NCI-H1417 (cell line): ENCODE results near the gene RAD1.

ENCODE experiments used
- DNase-seq, 3 experiments: peaks; one replicate each; lab custom pipeline; 2025; lab: John Stamatoyannopoulos, UW

RAD1 gene

DNA sequence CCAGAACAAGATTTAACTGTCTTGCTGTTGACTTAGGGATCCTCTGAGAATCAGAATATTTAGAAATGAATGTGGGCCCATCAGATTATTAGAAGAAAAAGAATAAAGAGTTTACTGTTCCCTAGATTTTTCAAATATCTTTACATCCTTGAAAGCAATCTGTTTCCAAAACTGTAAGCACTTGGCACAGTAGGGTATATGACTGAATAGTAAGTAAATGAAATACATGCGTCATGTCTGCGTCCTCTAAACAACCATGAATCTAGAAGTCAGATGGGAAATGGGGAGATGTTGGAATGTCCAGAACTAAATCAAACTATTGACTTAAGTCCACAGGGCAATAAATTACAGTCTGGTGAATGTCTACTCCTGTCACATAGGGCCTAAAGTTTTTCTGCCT lies 50.2 kb downstream of the RAD1 start:
- no peak for DNase-seq

DNA sequence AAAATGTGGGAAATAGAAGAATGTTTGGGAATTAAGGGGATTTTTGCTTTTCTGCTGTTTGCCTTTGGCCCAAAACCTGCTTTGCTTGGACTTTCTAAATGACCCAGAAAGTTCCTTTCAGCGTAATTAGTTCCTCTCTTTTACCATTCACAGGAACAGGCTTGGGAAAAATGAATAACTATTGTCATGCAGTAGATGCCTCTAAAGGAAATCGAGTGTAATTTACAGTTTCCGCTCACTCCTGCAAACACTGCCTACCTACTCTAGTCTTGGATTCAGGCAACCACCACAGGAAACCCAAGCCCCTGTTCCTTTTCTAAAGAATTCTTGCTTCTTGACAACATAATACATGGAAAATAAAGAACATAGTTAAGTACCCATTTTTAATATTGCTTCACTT lies 51.4 kb downstream of the RAD1 start:
- no peak for DNase-seq

DNA sequence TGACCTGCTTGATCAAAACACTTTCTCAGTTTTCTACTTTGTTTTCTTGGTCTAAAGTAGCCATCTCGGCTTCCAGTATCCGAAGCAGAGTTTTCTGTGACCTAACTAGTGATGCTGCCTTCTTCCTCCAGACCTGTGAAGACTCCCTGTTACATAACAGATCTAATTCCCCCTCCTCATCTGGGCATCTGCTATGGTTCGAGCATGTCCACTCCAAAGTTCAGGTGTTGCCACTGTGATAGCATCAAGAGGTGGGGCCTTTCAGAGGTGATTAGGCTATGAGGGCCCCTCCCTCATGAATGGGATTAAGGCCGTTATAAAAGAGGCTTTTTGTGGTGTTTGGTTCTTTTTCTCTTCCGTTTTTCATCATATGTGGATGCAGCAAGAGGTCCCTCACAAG lies 56.1 kb downstream of the RAD1 start:
- DNase-seq, result no peak

DNA sequence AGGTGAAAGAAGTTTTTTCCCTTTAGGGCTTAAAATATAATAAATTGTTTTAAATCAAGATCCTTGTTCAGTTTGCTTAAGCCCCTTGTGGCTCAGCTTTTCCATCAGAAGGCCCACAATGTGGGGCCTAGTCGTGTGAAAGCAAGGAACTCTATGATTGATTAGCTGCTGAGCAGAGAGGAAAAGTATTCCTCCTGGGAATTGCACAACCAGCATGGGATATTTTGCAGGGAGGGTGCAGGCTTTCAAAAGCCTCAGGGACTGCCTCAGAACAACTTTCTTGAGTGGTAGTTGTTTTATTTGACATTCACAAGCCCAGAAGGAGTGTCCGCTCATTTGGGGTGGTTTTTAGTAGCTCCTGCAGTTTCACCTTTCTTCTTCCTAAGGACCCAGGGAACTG lies 56.5 kb downstream of the RAD1 start:
- DNase-seq, result no peak

DNA sequence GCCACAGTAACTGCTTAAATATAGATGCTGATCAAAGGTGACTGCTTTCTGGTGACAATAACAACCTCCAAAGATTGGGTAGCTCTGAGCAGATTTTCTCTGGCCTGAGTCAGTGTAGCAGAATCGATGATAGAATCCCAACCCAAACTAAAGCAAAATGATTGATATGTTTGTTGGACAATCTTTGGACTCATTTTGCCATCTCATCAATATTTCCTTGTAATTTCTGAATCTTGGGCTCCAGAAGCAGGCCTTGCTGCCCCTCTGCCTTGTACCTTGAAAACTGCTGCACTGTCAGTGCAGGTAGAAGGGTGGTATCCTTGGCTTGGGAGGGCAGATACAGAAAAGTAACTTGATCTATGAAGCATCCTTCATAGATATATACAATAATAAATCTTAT lies 57.4 kb downstream of the RAD1 start:
- no peak for DNase-seq

DNA sequence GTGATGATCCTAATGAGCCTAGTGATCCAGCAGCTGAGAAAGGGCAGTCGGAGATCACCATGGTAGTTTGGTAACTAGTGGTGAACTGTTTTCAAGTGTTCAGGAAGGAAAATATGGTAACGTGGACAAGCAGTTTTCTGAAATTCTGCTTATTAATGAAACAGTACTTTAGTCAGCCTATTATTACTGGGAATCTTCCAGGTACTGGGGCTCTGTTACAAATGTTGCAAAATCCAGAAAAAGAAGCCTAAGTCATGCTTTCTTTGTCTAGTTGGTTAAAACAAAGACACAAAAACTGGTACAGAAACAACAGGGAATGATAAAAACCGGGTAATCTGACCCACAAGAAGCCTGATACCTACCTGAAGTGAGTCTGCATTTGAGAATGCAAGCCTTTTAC lies 58.1 kb downstream of the RAD1 start:
- DNase-seq, result no peak
